Loucy (cell line): ENCODE results near the gene FAU.

ENCODE experiments used
- H2AFZ ChIP-seq: fragments of 200-600 bp; sonication (generic); 2 replicates; pipeline ENCODE4 v1.6.0; 2016; ENCODE audit warnings: antibody characterized with exemption, mild to moderate bottlenecking, low read length, moderate library complexity
- H3F3A ChIP-seq: fragments of 200-600 bp; 2 replicates; pipeline ENCODE4 v1.6.0; 2016; ENCODE audit warnings: antibody characterized with exemption, low read depth, mild to moderate bottlenecking
- H3K27me3 ChIP-seq: fragments of 200-600 bp; sonication (generic); 2 replicates; pipeline ENCODE4 v1.6.1; 2014; ENCODE audit warnings: low read length, mild to moderate bottlenecking; ENCODE audit not compliant: insufficient read depth, poor library complexity, severe bottlenecking
- H3K36me3 ChIP-seq: fragments of 200-600 bp; sonication (generic); 2 replicates; pipeline ENCODE4 v1.6.1; 2016; ENCODE audit warnings: low read length; ENCODE audit not compliant: insufficient read depth
- H3K4me1 ChIP-seq: fragments of 200-600 bp; sonication (generic); 2 replicates; pipeline ENCODE4 v1.5.1; 2014; ENCODE audit warnings: low read length, mild to moderate bottlenecking; ENCODE audit not compliant: insufficient read depth, poor library complexity, severe bottlenecking
- H3K4me2 ChIP-seq: fragments of 200-600 bp; sonication (generic); 2 replicates; pipeline ENCODE4 v1.6.0; 2014; ENCODE audit warnings: antibody characterized with exemption, low read length, low read depth, mild to moderate bottlenecking; ENCODE audit not compliant: poor library complexity, severe bottlenecking
- H3K4me3 ChIP-seq: fragments of 200-600 bp; sonication (generic); 2 replicates; pipeline ENCODE4 v1.5.1; 2014; ENCODE audit warnings: low read length, mild to moderate bottlenecking, mixed read lengths; ENCODE audit not compliant: poor library complexity, severe bottlenecking
- H3K79me2 ChIP-seq: fragments of 200-600 bp; sonication (generic); 2 replicates; pipeline ENCODE4 v1.6.1; 2014; ENCODE audit warnings: low read length; ENCODE audit not compliant: insufficient read depth
- H3K9ac ChIP-seq: fragments of 200-600 bp; sonication (generic); 2 replicates; pipeline ENCODE4 v1.6.0; 2014; ENCODE audit warnings: mild to moderate bottlenecking, low read depth, low read length, moderate library complexity; ENCODE audit not compliant: poor library complexity, severe bottlenecking
- H3K9me2 ChIP-seq: fragments of 200-600 bp; sonication (generic); replicated peaks from 2 replicates; pipeline ENCODE4 v1.6.1; 2016; ENCODE audit warnings: low read depth, low read length, mixed read lengths
- H3K9me3 ChIP-seq: fragments of 200-600 bp; sonication (generic); 2 replicates; pipeline ENCODE4 v1.6.1; 2014; ENCODE audit warnings: mild to moderate bottlenecking, antibody characterized with exemption, low read length, low read depth; ENCODE audit not compliant: insufficient read depth
- H4K20me1 ChIP-seq: fragments of 200-600 bp; sonication (generic); 2 replicates; pipeline ENCODE4 v1.6.0; 2014; ENCODE audit warnings: antibody characterized with exemption, low read length, mild to moderate bottlenecking; ENCODE audit not compliant: insufficient read depth, poor library complexity, severe bottlenecking
- CTCF ChIP-seq: fragments of 200-600 bp; sonication (generic); conservative IDR thresholded peaks from 2 replicates; pipeline ENCODE4 v1.5.1; 2014; ENCODE audit warnings: mild to moderate bottlenecking, antibody characterized with exemption, low read length
- EZH2phosphoT487 ChIP-seq: fragments of 200-600 bp; IDR thresholded peaks from 2 replicates; pipeline ENCODE4 v1.6.1; 2018; ENCODE audit warnings: antibody characterized with exemption, mild to moderate bottlenecking, moderate library complexity, borderline replicate concordance

FAU gene

GRCh38 chr11:65163684-65164083 is 41.8 kb upstream of the FAU start:
- Histone ChIP-seq H4K20me1 (no peaks in the 10 kb centered on the region), H3K27me3 (no peaks in the 10 kb centered on the region), H3K4me3 (no peak overlapping the region), H3K9me2 (no peaks in the 10 kb centered on the region), H3K9ac (no peak overlapping the region), H2AFZ (no peak overlapping the region), H3F3A (no peaks in the 10 kb centered on the region), H3K36me3 (no peaks in the 10 kb centered on the region), H3K9me3 (no peaks in the 10 kb centered on the region), H3K4me1 (peaks cover under 1% of the 10 kb centered on the region), H3K79me2 (no peaks in the 10 kb centered on the region), H3K4me2 (no peak overlapping the region)
- TF ChIP-seq CTCF, result no peak
- TF ChIP-seq EZH2phosphoT487, result no peak

GRCh38 chr11:65160643-65161042 is 38.7 kb upstream of the FAU start:
- Histone ChIP-seq H3K4me1 (no peaks in the 10 kb centered on the region), H3K36me3 (no peaks in the 10 kb centered on the region), H3K4me3 (no peak overlapping the region), H3K9me2 (no peaks in the 10 kb centered on the region), H4K20me1 (no peaks in the 10 kb centered on the region), H3F3A (no peaks in the 10 kb centered on the region), H3K27me3 (no peaks in the 10 kb centered on the region), H3K79me2 (no peaks in the 10 kb centered on the region), H3K9me3 (no peaks in the 10 kb centered on the region), H3K4me2 (no peak overlapping the region), H2AFZ (no peak overlapping the region), H3K9ac (no peak overlapping the region)
- TF ChIP-seq CTCF, result no peak
- no peak for TF ChIP-seq EZH2phosphoT487

GRCh38 chr11:65159012-65159411 is 37.1 kb upstream of the FAU start:
- Histone ChIP-seq H3F3A (no peaks in the 10 kb centered on the region), H2AFZ (no peak overlapping the region), H3K4me1 (no peaks in the 10 kb centered on the region), H3K9me3 (no peaks in the 10 kb centered on the region), H3K27me3 (no peaks in the 10 kb centered on the region), H3K4me3 (no peak overlapping the region), H3K9ac (no peak overlapping the region), H3K36me3 (no peaks in the 10 kb centered on the region), H3K4me2 (no peak overlapping the region), H3K9me2 (no peaks in the 10 kb centered on the region), H3K79me2 (no peaks in the 10 kb centered on the region), H4K20me1 (no peaks in the 10 kb centered on the region)
- TF ChIP-seq EZH2phosphoT487, result no peak
- TF ChIP-seq CTCF, result no peak
